GM21723 (cell line): ENCODE results near the gene CRAT.
A peak's percentile ranks its signal among the peaks of the same experiment; 100 is the strongest.

Source experiments
- ATAC-seq: cut with Tn5 transposase; IDR thresholded peaks from one replicate; pipeline ENCODE4 v1.9.1; 2021; ENCODE audit warnings: mild to moderate bottlenecking, moderate library complexity; ENCODE audit not compliant: unreplicated experiment

The CRAT gene

DNA sequence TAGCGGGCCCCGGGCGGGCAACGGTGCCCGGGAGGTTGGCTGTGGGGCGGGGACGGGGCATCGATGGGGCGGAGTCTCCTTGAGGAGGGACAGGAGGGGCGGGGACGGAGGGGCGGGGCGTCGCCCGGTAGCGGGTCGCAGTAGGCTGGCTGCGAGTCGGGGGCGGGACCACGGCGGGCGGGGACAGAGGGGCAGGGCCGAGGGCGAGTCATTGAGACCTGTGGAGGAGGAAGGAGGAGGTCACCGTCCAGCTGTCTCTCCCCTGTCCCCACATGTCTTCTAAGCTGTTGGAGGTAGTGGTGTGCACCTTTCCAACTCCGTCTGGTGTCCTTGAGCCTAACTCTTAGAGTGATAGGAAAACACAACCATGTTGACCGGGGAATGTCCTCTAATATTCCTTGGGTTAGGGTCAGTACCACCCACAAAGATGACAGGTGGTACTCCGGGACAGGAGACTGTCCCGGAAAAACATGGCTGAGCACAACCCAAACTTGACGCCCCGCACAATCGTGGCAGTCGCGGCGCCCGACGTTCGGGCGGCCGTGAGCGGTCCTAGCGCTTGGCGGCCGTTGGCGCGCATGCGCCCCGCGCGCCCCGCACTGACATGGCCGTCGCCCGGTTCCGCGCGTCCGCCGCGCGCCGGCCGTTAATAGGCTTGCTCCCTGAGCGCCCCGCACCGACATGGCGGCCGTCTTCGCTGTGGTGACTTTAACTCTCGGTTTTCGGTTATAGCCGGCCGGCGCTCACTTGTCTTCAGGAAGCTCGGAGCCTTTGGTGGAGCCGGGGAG lies at the start of gene CRAT, which contains the start of gene PTPA:
TSS of gene CRAT (minus strand) at position 54 of the 788 bp plus-strand sequence. CDS start 284 bp downstream, outside the sequence.
TSS of gene PTPA (plus strand) at position 676 of the 788 bp plus-strand sequence. CDS start 186 bp downstream, outside the sequence.
- ATAC-seq = peak; percentile 77

DNA sequence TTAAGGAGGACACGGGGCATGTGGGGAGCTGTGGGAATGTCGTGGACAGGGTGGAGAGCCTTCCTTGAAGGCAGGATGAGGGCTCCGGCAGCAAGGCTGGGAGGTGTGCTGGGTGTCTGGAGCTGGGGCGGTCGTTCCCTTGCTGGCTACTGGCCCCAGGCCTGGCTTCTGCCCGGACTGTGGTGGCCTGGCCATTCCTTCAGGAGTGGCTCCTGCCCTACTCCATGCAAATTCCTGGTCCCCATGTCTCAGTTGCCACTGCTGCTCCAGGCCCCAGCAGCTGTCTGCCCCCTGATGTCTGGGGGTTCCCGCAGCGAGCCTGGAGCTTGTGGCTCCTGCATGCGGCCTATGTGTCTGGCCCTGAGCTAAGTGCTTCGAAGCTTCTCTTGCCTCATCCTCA lies 45.6 kb upstream of the CRAT start:
- no peak for ATAC-seq

DNA sequence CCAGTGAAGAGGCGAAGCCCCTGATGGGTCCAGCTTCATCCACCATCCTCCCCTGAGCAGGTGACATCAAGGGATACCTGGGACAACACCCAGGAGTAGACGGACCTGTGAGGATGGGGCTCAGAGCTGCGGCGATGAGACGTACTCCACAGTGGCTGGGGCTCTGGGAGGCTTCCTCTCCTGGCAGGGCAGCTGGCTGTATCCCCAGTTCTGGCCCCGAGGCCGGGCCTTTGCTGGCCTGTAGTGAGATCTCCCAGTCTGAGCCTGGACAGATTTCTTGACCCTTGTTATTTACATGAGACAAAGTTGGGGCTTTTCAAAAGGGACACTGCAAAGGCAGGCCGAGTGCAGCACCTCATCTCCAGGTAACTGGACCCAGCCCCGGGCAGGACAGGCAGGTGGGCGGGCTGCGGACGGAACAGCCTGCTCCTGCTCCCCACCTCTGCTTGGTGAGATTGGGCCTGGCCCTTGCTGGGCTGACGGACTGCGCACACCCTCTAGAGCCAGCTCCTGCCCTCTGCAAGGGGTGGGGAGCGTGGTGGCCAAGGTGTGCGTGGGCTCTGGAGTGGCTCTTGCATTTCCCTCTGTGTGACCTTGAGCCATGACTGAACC lies 44.4 kb upstream of the CRAT start:
- no peak for ATAC-seq

DNA sequence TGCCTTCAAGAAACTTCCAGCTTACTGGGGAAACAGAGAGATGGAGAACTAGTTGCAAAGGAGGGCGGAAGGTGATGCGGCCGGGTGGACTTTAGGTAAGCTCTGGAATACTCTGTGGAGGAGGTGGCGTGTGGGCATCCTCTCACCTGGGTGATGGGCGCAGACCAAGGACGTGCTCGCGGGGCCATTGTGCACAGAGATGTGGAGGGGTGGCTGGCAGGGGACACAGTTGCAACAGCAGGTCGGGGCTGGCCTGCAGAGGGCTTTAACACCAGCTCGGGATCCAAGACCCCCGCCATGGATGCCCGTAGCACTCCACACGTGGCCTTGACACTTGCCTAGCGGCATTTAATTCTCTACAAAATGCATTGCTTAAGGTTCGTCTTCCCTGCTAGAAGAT lies 40.9 kb upstream of the CRAT start:
- ATAC-seq = no peak

DNA sequence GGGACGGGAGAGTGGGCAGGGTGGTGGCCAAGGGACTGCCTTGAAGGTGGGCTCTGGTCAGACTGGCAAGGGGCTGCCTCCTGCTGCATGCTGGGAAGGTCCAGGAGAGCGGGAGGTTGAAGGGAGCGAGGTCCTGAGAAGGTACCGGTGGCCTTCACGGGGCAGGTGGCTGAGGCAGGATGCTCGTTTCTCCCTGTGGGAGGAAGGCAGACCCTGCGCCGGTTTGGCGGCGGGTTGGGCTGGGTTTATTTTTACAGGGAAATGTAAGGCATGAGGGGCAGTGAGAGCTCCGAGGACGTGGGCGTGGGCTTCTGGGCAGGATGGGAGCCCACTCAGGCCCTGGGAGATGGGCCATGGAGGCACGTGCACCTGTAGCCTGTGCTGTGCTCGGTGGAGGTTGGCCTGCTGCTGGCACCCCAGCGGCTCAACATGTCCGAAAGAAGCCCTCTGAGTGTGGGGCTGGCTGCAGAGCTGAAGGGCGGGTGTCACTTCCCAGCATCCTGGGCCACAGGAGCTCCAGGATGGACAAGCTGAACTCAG lies 40.1 kb upstream of the CRAT start:
- ATAC-seq = no peak

DNA sequence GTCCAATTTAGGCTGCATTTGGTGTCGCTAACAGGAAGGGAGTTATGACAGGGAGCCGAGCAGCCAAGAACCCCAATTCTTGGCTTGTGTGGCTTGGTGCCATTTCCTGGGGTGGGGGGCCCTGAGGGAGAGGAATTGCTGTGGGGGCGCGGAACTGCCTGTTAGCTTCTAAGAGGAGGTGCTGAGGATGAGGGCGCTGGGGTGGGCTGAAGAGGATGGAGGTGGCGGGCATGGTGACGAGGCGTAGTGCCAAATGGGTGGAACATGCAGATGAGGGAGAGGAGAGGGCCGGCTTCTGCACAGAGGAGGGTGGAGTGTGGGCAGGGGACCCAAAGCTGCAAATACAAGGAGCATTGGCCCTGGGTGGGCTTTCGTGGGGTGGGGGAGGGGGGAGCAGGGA lies 39.5 kb upstream of the CRAT start:
- no peak for ATAC-seq

DNA sequence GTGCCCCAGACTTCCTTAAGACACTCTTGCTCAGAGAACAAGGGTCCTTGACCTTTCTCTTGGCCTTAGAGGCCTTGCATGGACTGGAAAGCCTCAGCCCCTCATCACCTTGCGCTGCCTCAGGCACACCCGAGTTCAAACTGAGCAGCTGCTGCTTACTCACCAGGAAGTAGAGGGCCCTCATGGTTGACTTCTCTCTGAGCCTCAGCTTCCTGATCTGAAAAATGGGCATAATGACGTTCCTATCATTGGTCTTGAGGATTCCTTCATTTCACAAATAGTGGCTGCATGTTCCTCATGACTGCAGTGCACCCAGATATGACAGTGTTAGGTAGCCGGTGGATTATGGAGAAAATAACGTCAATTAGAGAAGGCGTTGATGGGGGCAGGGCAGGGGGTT lies 38.8 kb upstream of the CRAT start:
- ATAC-seq = no peak

DNA sequence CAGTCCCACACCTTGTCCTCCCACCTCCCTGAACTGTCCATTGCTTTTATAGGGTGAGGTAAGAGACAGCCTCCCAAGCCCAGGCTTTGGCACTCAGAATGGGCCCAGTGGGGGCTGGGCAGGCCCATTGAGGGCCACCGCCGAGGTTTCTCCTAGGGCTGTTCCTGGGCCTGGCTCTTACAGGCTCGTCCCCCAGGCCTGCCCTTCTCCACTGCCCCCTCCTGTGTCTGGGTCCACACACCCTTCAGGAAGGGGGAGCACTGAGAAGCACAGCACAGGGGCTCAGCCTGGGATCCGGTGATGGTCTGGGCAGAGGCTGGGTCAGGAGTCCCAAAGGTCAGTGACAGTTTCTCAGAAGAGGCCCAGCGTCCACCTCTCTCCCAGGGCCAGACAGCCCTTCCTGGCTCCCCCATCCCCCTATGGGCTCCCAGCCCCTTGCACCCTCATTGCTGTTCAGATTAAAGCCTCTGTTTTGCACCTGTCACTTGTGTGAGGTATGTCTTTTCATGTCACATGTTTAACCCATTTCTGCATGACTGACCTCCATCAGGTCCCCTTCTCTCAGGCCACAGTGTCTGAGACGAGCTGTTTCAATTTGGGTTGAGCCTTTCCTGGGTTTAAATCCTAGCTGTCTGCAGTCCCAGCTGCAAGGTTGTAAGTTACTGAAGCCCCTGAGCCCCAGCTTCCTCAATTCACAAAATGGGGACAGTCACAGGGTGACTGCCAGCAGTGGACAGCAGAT lies 38.0 kb upstream of the CRAT start:
- no peak for ATAC-seq

DNA sequence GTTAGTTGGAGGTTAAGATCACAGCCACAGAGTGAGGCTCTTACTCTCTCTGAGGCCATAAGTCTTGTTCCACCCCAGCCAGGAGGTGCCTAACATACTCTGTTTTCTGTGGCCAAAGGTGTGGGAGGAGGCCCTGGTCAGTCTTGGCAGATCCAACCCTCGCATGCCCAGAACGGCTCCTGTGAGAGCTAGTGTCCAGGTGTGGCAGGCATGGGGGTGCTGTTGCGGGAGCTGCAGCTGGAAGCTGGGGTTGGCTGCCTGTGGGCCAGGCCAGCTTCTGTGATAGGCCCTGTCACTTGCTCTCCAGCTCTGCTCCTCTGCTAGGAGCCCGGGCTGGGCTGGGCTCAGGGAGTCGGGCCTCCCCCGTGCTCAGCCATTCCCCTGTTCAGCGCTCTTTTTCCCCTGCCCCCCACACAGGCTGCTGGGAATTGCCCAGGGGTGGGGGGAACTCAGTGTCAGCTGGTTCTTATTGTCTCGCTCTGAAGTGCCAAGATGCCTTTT lies 35.9 kb upstream of the CRAT start:
- ATAC-seq = no peak

DNA sequence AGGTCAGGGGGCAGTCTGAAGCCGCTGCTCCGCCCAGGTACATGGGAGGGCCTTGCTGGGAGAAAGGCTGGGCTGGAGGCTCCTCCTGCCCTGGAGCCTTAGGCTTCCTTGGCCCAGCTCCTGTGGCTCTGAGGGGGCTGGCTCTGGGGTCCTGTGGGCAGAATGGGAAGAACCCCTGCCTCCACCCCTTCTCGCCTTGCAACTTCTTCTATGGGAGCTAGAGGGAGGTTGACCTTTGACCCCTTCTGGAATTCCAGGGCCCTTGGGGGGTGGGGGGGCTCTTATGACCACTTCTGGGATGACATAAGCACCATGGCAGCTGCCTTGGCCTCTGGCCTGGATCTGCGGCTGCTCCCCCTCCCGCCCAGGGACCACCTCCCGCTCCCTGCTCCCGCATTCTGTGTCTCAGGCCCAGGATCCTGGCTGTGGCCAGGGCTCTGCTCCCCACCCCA lies 35.3 kb upstream of the CRAT start:
- no peak for ATAC-seq

DNA sequence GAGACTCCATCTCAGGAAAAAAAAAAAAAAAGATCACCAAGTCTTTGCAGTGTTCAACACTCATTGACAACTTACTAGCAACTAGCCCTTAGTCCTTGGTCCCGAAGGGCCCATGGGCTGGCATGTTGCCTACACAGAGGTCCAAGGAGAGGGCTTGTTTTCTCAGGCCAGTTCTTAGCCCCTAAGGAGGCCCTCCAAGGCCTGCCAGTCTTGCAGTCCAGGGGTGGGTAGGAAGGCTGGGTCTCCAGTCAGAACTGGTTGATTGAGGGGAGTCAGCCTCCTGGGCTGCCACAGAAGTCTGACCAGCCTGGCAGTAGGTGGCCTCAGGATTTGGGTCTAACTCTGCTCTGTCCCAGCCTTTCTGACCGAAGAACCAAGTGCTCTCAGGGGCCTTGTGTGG lies 34.7 kb upstream of the CRAT start:
- ATAC-seq = no peak

DNA sequence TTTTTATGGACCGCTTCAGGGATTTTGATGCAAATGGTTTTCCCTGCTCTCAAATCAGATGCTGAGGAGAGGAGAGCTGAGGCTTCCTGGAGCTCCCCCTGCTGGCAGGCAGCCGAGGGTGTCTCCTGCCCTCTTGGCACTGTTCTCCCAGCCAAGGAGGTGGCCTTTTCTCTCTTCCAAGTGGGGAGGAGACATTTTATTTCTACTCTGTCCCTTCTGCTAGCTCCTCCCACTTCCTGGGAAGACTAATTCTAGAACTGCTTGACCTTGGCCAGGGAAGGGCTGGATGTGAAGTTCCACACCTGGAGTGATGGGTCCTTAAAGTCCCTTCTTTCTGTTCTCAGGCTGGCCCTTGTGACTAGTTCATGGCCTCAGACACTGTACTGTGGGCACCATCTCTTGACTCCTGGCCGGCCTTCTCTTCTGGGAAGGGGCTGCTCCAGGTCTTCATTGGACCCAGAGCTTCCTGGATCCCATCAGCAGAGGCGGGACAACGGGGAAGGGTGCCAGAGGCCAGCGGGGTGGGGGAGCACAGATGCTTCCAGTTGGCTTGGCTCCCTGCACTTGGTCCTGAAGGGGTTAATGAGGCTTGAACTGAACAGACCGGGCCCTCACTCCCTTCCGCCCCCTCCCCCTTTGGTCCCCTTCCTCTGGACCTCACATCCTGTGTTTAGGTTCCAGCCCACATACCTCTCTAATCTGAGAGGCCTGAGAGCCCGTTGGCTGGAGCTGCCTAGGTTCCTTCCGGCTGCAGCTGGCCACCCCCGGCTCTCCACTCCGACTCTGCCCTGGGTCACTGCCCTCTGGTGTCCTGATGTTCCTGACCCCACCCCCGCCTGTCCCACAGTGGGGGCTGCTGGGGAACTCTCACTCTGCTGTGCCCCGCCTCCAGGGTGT lies 32.7 kb upstream of the CRAT start:
- no peak for ATAC-seq

DNA sequence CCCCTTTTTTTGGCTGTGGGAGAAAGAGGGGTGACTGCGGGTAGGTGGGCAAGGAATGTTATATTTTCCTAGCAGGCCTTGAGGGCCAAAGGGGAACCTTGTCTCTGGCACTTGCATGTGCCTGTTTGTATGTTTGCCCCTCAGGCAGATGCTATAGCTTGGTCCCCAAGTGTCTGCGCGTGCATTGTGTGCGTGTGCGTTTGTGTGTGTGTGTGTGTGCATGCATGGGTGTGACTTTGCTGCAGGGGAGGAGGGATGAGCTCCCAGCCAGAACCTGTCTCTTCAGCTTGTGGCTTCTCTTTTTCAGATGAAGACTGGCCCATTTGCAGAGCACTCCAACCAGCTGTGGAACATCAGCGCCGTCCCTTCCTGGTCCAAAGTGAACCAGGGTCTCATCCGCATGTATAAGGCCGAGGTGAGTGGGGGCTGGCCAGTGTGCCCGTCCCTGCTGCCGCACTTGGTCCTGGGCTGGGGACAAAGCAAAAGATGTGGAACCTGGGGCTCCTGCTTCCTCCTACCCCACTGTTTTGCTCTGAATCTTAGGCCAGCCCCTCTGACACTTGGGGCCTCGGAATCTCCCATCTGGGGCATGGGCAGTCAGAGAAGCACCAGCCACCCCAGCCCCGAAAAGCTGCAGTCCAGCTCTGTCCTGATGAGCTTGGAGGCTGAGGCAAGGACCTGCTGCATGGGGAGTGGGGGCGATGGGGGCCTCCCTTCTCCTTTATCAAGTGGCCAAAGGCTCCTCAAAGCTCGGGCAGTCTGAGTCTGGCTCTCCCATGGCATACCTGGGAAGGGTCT lies 31.7 kb upstream of the CRAT start:
- no peak for ATAC-seq

DNA sequence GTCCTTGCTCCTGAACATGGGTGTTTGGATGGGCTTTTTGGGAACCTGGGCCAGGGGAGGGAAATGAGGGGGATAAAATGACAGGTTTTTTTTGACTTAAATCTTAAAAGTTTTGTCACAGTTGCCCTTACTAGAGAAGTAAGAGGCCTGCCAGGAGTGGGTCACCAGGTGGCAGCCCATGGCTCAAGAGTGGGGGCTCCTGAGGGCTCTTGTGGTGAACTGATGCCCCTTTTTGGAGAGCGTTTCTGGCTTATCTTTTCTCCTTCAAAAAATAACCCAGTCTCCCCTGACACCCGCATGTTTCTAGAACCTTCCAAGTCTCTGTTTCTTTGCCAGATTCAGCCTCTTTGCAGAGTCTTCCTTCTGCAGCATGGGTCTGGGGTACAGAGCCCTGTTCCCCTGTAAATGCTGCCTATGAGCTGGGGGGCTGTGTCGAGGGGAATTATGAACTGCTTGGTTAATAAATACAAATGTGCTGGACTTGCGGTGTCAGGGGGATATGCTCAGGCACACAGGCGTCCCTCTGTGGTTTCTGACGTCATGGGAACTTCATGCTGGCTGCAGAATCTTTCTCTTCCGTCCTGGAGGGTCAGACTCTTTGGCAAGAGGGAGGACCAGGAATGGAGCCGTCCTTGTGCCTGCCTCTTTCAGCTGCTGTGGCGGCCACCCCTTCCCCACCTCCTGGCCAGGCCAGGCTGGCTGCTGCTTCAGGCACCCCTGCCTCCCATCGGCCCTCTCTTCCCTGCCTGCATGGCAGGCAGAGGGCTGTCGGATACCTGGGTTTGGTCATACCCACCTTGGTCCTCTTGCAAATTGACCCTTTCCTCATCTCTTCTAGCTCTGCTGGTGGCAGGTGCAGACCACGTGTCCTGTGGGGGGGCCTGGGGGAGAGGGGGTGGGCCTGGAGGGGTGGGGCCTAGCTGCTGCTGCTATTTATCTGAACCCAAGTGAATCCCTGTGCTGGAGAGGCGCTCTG lies 30.8 kb upstream of the CRAT start:
- no peak for ATAC-seq

DNA sequence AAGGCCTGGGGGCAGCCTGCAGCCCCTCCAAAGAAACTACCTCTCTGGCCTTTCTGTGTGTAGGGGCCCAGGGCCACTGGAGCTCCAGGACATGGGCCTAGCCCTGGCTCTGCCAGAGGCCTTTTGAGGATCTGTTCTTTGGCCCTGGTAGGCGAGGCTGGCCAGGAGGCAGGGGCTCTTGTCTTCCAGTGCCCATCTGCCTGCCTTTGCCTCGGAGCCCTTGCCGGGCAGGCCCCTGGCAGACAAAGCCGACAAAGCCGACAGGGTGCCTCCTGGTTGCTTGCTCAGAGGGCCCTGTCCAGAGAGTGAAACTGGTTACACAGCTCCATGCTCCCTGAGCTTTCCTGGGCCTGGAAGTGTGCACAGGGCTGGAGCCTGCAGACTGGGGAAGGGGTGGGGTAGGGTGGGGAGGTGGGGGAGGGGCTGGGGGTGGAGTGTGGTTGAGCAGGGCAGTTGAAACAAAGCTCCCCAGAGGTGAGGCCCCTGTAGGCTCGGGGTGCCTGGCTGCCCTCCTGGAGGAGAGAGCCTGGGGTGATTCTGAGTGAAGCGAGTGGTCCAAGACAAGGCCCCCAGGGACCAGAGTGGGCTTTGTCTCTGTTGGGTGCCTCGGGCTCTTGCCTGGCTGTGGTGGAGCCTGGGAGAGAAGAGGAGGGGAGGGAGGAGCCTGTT lies 29.9 kb upstream of the CRAT start:
- peak; percentile 28 for ATAC-seq

DNA sequence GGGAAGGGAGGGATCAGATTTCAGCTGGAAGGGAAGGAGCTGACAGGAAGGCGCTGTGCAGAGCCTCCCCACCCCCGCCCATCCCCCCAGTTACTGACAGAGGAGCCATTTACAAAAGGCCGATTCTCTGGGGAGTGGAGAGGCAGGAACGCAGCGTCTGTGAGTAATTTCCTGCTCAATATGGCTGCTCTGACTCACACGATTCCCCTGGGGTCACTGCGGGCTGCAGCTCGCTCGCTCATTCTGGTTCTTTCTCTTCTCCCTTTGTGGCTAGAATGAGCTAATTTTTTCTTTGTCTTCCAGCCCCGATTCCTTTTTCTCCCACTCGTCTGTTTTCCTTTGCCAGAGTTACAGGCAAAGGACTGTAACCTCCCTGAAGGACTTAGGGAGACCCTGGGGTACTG lies 29.4 kb upstream of the CRAT start:
- ATAC-seq = peak; percentile 68

DNA sequence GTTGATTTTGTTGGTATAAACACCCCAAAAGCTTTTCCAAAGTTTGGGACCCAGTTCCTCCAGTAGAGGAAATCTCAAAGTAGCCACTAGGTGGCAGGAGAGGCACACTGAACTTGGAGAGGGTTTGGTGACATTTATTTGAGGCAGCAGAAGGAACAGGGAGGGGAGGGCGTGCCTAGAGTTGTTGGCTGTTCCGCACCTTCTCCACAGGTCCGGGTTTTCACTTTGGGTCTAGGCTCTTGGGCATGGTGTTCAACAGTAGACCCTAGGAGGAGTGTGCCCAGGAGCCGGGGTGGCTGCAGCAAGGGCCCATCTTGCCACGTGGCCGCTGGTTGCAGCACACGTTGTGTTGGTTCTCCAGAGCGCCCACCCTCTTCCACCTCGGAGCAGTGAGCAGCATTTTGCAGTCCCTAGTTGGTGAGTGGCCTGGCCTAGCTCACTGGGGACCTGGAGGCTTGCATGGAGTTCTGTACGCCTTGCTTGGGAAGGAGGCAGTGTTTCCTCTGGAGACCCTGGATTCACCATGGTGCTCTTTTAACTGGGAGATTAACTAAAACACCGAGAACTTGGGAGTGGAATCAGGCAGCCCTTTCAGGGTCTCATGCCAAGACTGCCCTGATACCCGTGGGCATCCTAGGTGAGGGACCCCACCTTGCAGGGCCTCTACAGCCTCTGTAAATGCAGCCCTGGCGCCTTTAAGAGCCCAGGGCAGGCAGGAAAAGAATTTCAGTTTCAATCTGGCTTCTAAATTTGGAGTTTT lies 28.8 kb upstream of the CRAT start:
- peak; percentile 42 for ATAC-seq
